Stimulated activated CD4-positive, alpha-beta T cell treated with anti-CD3 and anti-CD28 coated beads, Interleukin-4, amount 100 ng/mL, for 48 hours (primary cell): Measurements from ENCODE around the gene GFRA1.

ENCODE experiments used
- DNase-seq, 2 donors: peaks; one replicate each; pipeline ENCODE4 v3.0.0-alpha.2; 2020; ENCODE audit warnings: low read depth in 2 of 2

GFRA1 gene

GRCh38 chr10:116270771-116271592, 2.0 kb downstream of the GFRA1 start:
- DNase-seq = no peak

- DNase-seq = no peak
Observed at GRCh38 chr10:116270126-116270770, 2.8 kb downstream of the GFRA1 start.

- DNase-seq = no peak
Observed at GRCh38 chr10:116269619-116270018, 3.4 kb downstream of the GFRA1 start.

GRCh38 chr10:116268976-116269375, 4.0 kb downstream of the GFRA1 start:
- DNase-seq = no peak

- no peak for DNase-seq
Observed at GRCh38 chr10:116265686-116266085, 7.3 kb downstream of the GFRA1 start.

- no peak for DNase-seq
Observed at GRCh38 chr10:116263870-116264655, 8.9 kb downstream of the GFRA1 start.

- DNase-seq = no peak
Observed at GRCh38 chr10:116262678-116263077, 10.3 kb downstream of the GFRA1 start.

- no peak for DNase-seq
Observed at GRCh38 chr10:116260599-116260998, 12.4 kb downstream of the GFRA1 start.

GRCh38 chr10:116259638-116260037, 13.4 kb downstream of the GFRA1 start:
- no peak for DNase-seq

GRCh38 chr10:116257785-116258184, 15.2 kb downstream of the GFRA1 start:
- no peak for DNase-seq

- no peak for DNase-seq
Observed at GRCh38 chr10:116256752-116257259, 16.2 kb downstream of the GFRA1 start.

- DNase-seq = no peak
Observed at GRCh38 chr10:116255886-116256751, 16.9 kb downstream of the GFRA1 start.

- DNase-seq = no peak
Observed at GRCh38 chr10:116254422-116255155, 18.4 kb downstream of the GFRA1 start.

GRCh38 chr10:116253716-116254115, 19.3 kb downstream of the GFRA1 start:
- no peak for DNase-seq

GRCh38 chr10:116251602-116252395, 21.2 kb downstream of the GFRA1 start:
- no peak for DNase-seq

- no peak for DNase-seq
Observed at GRCh38 chr10:116247691-116248090, 25.3 kb downstream of the GFRA1 start.

GRCh38 chr10:116246263-116246662, 26.7 kb downstream of the GFRA1 start:
- DNase-seq = no peak

- no peak for DNase-seq
Observed at GRCh38 chr10:116245156-116245555, 27.9 kb downstream of the GFRA1 start.

GRCh38 chr10:116241642-116242410, 31.2 kb downstream of the GFRA1 start:
- no peak for DNase-seq
